Prostate gland (tissue), 2 donors: ENCODE results near the gene TENT5C. TPM values are rescaled to one million over a fixed set of nuclear protein-coding genes. Genes with fewer than 3 reads are reported as not detected.
A peak's percentile ranks its signal among the peaks of the same experiment; 100 is the strongest.

Experiments
- DNase-seq: peaks from one replicate; pipeline ENCODE4 v3.0.0-alpha.2; 2019; ENCODE audit warnings: low spot score
- H3K27ac ChIP-seq, 2 donors: fragments of 200-600 bp; sonication (generic); 2 replicates each; pipeline ENCODE4 v1.5.1; 2017 to 2019
- H3K27me3 ChIP-seq: fragments of 200-600 bp; sonication (generic); replicated peaks from 2 replicates; pipeline ENCODE4 v1.5.1; 2019; ENCODE audit not compliant: insufficient read depth
- H3K36me3 ChIP-seq, 2 donors: fragments of 200-600 bp; sonication (generic); 1 replicate in 1 of 2; 2 replicates in 1 of 2; pipeline versions ENCODE4 v1.5.1 to v1.8.1; 2017 to 2019
- H3K4me1 ChIP-seq: fragments of 200-600 bp; sonication (generic); replicated peaks from 2 replicates; pipeline ENCODE4 v1.5.1; 2019
- H3K4me3 ChIP-seq, 2 donors: fragments of 200-600 bp; sonication (generic); 2 replicates each; pipeline ENCODE4 v1.5.1; 2017 to 2019
- H3K9me3 ChIP-seq: fragments of 200-600 bp; sonication (generic); 2 replicates; pipeline ENCODE4 v1.5.1; 2017
- POLR2A ChIP-seq: fragments of 450-650 bp; IDR thresholded peaks from one replicate; pipeline ENCODE4 v1.6.1; 2016; ENCODE audit warnings: antibody characterized with exemption, mild to moderate bottlenecking
- POLR2AphosphoS5 ChIP-seq: sonication (generic); formaldehyde crosslinking; IDR thresholded peaks from one replicate; pipeline ENCODE4 v1.6.1; 2017; ENCODE audit warnings: antibody characterized with exemption
- WGBS: methylation state at CpG from one replicate; pipeline ENCODE4 v1.1.5; 2018; 5-methylcytosine and 5-hydroxymethylcytosine counted together
- intact Hi-C: fragments of 100-400 bp; cut with DNase I; formaldehyde crosslinking; loops from one replicate; pipeline ENCODE4 v1.14.2; 2022
- total RNA-seq, 2 donors: library from RNA; depleted of rRNA; stranded (reverse); fragments of >200 nt; gene quantifications; one replicate each; pipeline ENCODE4 v1.1.0, GENCODE V29; 2016
- TF ChIP-seq, protein P1 (sequence below), 4 experiments: fragments of 200-600 bp in 2 of 4; fragments of 450-650 bp in 2 of 4; sonication (generic) in 2 of 4; IDR thresholded peaks; 1 replicate in 3 of 4; 2 replicates in 1 of 4; pipeline ENCODE4 v1.5.1; 2016 to 2019; ENCODE audit warnings: antibody characterized with exemption in 4 of 4, mild to moderate bottlenecking in 2 of 4, moderate library complexity in 2 of 4

Gene TENT5C
- total RNA-seq, 2 donors from 2014 or later, result 23.1 to 28.7 TPM

DNA sequence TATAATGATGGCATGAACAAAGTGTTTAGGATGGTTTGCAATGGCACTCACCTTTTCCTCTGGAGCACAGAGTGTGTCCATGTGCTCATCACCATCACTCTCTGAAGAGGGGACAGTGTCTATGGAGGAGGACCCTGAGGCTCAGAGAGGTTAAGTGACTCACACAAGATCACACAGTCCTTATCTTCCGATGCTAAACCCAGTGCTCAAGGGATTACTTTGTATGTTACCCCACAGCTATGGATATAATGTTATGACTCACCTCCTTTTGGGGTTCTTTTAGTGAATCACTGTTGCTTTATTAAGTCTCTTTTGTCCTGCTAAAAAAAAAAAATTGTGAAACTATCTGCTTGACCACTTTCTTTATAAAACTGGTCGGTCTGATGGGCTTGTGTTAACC lies 67.6 kb downstream of the TENT5C start:
- no peak overlapping the region for H3K4me3 ChIP-seq
- H3K36me3 ChIP-seq, result no peaks in the 10 kb centered on the region
- no peaks in the 10 kb centered on the region for H3K4me1 ChIP-seq
- TF ChIP-seq, protein P1, sequence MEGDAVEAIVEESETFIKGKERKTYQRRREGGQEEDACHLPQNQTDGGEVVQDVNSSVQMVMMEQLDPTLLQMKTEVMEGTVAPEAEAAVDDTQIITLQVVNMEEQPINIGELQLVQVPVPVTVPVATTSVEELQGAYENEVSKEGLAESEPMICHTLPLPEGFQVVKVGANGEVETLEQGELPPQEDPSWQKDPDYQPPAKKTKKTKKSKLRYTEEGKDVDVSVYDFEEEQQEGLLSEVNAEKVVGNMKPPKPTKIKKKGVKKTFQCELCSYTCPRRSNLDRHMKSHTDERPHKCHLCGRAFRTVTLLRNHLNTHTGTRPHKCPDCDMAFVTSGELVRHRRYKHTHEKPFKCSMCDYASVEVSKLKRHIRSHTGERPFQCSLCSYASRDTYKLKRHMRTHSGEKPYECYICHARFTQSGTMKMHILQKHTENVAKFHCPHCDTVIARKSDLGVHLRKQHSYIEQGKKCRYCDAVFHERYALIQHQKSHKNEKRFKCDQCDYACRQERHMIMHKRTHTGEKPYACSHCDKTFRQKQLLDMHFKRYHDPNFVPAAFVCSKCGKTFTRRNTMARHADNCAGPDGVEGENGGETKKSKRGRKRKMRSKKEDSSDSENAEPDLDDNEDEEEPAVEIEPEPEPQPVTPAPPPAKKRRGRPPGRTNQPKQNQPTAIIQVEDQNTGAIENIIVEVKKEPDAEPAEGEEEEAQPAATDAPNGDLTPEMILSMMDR (IDR thresholded peaks at IDR 0.05), result no peak
- TF ChIP-seq POLR2A (no peak), POLR2AphosphoS5 (no peak)
- no peak overlapping the region for H3K27ac ChIP-seq
- WGBS, result 89% methylated on average over 2 of the region's 2 CpGs
- intact Hi-C loops, result no loop called here
- no peaks in the 10 kb centered on the region for H3K9me3 ChIP-seq
- DNase-seq, result no peak
- H3K27me3 ChIP-seq, result no peaks in the 10 kb centered on the region

DNA sequence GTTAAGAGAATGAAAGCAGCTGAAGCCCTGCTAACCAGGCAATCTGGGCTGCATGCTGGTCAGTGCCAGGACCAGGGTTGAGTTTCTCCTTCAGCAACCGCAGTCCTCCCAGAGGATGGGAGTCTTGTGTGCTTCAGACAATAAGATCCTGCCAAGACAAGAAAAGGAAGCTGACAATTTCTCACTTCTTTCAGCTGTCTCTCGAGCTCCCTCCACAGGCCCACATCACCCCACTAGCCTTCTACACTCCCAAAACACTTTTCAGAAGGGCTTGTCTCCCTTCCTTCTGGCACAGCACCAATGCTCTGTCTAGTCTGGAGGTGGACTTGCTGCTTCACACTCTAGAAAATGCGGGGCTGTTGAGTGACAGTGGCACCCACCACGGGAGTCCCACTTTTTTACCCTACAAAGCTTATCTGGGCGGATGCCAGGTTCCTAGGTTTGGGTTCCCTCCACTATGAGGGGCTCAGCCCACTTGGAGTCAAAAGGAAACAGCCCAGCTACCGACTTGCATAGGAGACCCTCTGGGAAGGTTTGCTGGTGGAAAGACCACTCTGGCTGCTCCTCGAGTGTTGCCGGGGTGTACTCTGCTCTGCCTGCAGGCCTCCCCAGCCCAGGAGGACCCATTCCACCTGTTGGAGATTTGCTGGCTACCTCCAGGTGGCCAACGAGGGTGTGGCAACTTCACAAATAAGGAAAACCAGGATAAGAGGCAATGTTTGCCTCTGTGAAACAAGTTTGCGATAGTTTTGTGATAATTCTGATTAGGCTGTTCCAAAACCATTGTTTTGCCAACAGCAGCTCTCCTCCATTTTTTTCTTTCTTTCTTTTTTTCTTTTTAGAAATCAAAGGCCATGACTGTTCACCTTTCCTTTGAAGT lies 68.9 kb downstream of the TENT5C start:
- 56% methylated on average over 10 of the region's 10 CpGs for WGBS
- DNase-seq, result no peak
- no peaks in the 10 kb centered on the region for H3K9me3 ChIP-seq
- TF ChIP-seq POLR2AphosphoS5 (no peak), POLR2A (no peak)
- TF ChIP-seq, protein P1 (IDR thresholded peaks at IDR 0.05), result peak in 1 of 4 experiments; percentile 32
- H3K36me3 ChIP-seq, result no peaks in the 10 kb centered on the region
- no peaks in the 10 kb centered on the region for H3K4me1 ChIP-seq
- no peaks in the 10 kb centered on the region for H3K27me3 ChIP-seq
- intact Hi-C loops, result no loop called here
- no peak overlapping the region for H3K27ac ChIP-seq
- H3K4me3 ChIP-seq, result no peak overlapping the region

DNA sequence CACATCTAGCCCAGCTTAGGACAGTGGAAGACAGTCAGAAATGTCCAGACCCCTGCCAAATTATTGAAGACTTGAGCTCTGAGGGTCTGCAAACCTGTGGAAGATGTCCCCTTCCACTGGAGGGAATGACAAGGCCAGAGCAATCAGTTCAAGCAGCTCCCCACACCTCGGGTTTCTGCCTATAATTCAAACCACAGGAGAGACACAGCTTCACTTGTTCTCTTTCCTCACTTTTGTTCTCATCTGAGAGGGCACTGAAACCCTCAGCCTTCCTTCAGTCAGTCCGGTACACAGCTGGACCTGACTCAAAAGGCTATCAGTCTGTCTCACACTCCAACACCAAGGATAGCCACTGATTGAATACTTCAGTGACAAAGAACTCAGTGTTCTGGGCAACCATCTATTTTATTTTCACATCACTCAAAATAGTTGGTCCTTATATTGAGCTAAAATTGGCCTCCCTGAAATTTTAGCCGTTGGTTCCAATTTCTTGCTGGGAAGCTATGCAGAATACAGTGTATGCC lies 70.1 kb downstream of the TENT5C start:
- DNase-seq, result no peak
- H3K4me1 ChIP-seq, result no peaks in the 10 kb centered on the region
- no peaks in the 10 kb centered on the region for H3K9me3 ChIP-seq
- no peak overlapping the region for H3K27ac ChIP-seq
- intact Hi-C loops, result no loop called here
- no peaks in the 10 kb centered on the region for H3K27me3 ChIP-seq
- TF ChIP-seq, protein P1 (IDR thresholded peaks at IDR 0.05), result no peak
- TF ChIP-seq POLR2A (no peak), POLR2AphosphoS5 (no peak)
- H3K36me3 ChIP-seq, result no peaks in the 10 kb centered on the region
- H3K4me3 ChIP-seq, result no peak overlapping the region
- 69% methylated on average over 3 of the region's 3 CpGs for WGBS

DNA sequence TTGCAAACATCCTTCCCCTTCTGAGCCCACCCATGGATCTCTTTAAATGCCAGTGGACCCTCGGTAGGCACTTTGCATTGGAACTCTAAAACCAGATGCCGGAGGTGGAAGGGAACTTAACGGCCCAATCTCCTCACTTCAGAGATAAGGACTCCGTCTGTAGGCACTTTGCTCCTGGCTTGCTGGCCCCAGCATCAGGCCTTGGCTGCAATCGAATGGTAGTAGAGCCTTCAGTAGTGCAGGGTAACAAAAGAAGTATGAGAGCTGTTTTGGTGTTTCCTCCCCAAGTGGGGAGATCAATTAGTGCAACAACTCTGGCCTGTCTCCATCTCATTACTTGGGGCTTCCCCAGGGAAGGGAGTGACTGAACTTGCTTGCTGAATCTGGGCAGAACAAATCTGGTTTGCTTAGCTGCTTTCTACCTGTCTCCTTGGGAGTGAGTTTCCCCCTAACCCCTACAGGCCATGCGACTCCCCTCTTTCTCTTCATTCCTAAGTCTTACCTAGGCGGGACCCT lies 70.8 kb downstream of the TENT5C start:
- TF ChIP-seq POLR2A (no peak), POLR2AphosphoS5 (no peak)
- TF ChIP-seq, protein P1 (IDR thresholded peaks at IDR 0.05), result no peak
- Histone ChIP-seq H3K36me3 (no peaks in the 10 kb centered on the region), H3K27ac (no peak overlapping the region), H3K27me3 (no peaks in the 10 kb centered on the region), H3K4me3 (no peak overlapping the region), H3K4me1 (no peaks in the 10 kb centered on the region), H3K9me3 (no peaks in the 10 kb centered on the region)
- intact Hi-C loops, result no loop called here
- WGBS, result 89% methylated on average over 7 of the region's 7 CpGs
- DNase-seq, result no peak

Other genes starting within 250 kb of the TENT5C start
- gene MAN1A2, start 238.6 kb upstream of the TENT5C start, total RNA-seq, result 10 to 100 TPM; 43.8 to 63.6 TPM